WTC11 (cell line): ENCODE measurements around the gene ADORA1.

Source experiments
- CBFB ChIP-seq: sonication (generic); formaldehyde crosslinking; IDR thresholded peaks from 2 replicates; pipeline ENCODE4 v1.8.1; 2022; ENCODE audit warnings: mild to moderate bottlenecking, low read depth, missing genetic modification reagents
- ESRRA ChIP-seq: sonication (generic); formaldehyde crosslinking; IDR thresholded peaks from 2 replicates; pipeline ENCODE4 v1.8.1; 2022; ENCODE audit warnings: mild to moderate bottlenecking, missing genetic modification reagents, borderline replicate concordance
- NFE2L1 ChIP-seq: sonication (generic); formaldehyde crosslinking; IDR thresholded peaks from 2 replicates; pipeline ENCODE4 v1.8.1; 2023; ENCODE audit warnings: missing genetic modification reagents
- NR1H2 ChIP-seq: sonication (generic); formaldehyde crosslinking; IDR thresholded peaks from 2 replicates; pipeline ENCODE4 v1.9.0; 2021; ENCODE audit warnings: mild to moderate bottlenecking, moderate library complexity, missing genetic modification reagents
- SMAD3 ChIP-seq: sonication (generic); formaldehyde crosslinking; IDR thresholded peaks from 2 replicates; pipeline ENCODE4 v1.8.0; 2022; ENCODE audit warnings: missing genetic modification reagents, mild to moderate bottlenecking, borderline replicate concordance
- ZNF121 ChIP-seq: sonication (generic); formaldehyde crosslinking; IDR thresholded peaks from 2 replicates; pipeline ENCODE4 v1.8.0; 2023; ENCODE audit warnings: missing genetic modification reagents
- TF ChIP-seq, protein P1 (sequence below): sonication (generic); formaldehyde crosslinking; IDR thresholded peaks from 2 replicates; pipeline ENCODE4 v1.8.1; 2023; ENCODE audit warnings: mild to moderate bottlenecking, missing genetic modification reagents, moderate library complexity
- TF ChIP-seq, protein P2 (sequence below): fragments of 200-600 bp; IDR thresholded peaks from 2 replicates; pipeline ENCODE4 v1.8.0; 2022; ENCODE audit warnings: antibody characterized with exemption
- TF ChIP-seq, protein P3 (sequence below): sonication (generic); formaldehyde crosslinking; IDR thresholded peaks from 2 replicates; pipeline ENCODE4 v1.8.0; 2022; ENCODE audit warnings: mild to moderate bottlenecking, missing genetic modification reagents
- TF ChIP-seq, protein P4 (sequence below): sonication (generic); formaldehyde crosslinking; IDR thresholded peaks from 2 replicates; pipeline ENCODE4 v1.8.1; 2022; ENCODE audit warnings: mild to moderate bottlenecking, moderate library complexity, missing genetic modification reagents
- TF ChIP-seq, protein P5 (sequence below): sonication (generic); formaldehyde crosslinking; IDR thresholded peaks from 2 replicates; pipeline ENCODE4 v1.8.1; 2022; ENCODE audit warnings: missing genetic modification reagents, borderline replicate concordance
- TF ChIP-seq, protein P6 (sequence below): sonication (generic); formaldehyde crosslinking; IDR thresholded peaks from 2 replicates; pipeline ENCODE4 v1.8.0; 2022; ENCODE audit warnings: mild to moderate bottlenecking, missing genetic modification reagents
- TF ChIP-seq, protein P7 (sequence below): sonication (generic); formaldehyde crosslinking; IDR thresholded peaks from 2 replicates; pipeline ENCODE4 v1.8.1; 2023; ENCODE audit warnings: mild to moderate bottlenecking, missing genetic modification reagents, moderate library complexity
- TF ChIP-seq, protein P8 (sequence below): fragments of 250-450 bp; sonication (Bioruptor Pico); IDR thresholded peaks from 2 replicates; pipeline ENCODE4 v2.1.2; 2022; ENCODE audit warnings: mild to moderate bottlenecking, moderate library complexity

DNA sequence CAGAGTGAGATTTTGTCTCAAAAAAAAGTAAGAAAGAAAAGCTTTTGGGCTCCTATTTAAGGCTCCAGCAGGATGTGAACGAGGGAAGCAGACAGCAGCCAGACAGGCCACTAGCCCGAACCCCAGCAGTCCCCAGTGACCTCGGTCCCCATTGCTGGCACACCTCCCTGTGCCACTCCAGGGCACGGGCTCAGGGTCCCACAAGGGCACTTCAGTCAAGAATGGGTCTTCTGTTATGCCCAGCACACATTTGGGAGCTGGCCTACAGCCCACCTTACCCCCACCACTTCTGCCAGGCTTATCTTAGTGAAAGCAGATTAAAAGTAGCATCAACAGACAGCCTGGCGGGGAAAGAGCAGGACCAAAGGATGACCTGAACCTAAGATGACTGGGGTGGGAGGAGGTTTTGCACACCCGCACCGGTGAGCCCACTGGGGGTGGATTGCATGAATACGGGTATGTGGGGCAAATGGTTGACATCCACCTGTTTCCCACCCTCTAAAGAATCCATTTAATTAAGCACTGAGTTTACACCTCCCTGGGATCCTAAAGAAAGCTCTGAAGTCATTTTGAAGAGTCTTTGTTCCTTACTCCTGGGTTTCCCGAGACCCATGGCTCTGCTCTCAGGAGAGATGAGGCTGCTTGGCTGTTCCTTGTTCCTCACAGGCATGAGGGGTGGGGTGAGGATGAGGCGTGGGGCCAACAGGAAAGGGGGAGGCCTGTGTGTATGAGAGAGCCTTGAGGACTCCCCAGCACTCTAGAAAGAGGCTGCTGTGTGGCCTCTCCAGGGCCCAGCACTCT lies 54.3 kb downstream of the ADORA1 start:
- TF ChIP-seq, protein P1, sequence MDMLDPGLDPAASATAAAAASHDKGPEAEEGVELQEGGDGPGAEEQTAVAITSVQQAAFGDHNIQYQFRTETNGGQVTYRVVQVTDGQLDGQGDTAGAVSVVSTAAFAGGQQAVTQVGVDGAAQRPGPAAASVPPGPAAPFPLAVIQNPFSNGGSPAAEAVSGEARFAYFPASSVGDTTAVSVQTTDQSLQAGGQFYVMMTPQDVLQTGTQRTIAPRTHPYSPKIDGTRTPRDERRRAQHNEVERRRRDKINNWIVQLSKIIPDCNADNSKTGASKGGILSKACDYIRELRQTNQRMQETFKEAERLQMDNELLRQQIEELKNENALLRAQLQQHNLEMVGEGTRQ (CRISPR knock-in tag), result no peak
- TF ChIP-seq NR1H2 (CRISPR knock-in tag) (no peak), CBFB (CRISPR knock-in tag) (no peak), ZNF121 (no peak), NFE2L1 (CRISPR knock-in tag) (no peak), ESRRA (no peak), SMAD3 (no peak)
- TF ChIP-seq, protein P2, sequence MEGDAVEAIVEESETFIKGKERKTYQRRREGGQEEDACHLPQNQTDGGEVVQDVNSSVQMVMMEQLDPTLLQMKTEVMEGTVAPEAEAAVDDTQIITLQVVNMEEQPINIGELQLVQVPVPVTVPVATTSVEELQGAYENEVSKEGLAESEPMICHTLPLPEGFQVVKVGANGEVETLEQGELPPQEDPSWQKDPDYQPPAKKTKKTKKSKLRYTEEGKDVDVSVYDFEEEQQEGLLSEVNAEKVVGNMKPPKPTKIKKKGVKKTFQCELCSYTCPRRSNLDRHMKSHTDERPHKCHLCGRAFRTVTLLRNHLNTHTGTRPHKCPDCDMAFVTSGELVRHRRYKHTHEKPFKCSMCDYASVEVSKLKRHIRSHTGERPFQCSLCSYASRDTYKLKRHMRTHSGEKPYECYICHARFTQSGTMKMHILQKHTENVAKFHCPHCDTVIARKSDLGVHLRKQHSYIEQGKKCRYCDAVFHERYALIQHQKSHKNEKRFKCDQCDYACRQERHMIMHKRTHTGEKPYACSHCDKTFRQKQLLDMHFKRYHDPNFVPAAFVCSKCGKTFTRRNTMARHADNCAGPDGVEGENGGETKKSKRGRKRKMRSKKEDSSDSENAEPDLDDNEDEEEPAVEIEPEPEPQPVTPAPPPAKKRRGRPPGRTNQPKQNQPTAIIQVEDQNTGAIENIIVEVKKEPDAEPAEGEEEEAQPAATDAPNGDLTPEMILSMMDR, result no peak
- TF ChIP-seq, protein P3, sequence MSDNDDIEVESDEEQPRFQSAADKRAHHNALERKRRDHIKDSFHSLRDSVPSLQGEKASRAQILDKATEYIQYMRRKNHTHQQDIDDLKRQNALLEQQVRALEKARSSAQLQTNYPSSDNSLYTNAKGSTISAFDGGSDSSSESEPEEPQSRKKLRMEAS, result no peak
- TF ChIP-seq, protein P4, sequence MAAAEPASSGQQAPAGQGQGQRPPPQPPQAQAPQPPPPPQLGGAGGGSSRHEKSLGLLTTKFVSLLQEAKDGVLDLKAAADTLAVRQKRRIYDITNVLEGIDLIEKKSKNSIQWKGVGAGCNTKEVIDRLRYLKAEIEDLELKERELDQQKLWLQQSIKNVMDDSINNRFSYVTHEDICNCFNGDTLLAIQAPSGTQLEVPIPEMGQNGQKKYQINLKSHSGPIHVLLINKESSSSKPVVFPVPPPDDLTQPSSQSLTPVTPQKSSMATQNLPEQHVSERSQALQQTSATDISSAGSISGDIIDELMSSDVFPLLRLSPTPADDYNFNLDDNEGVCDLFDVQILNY (CRISPR knock-in tag), result no peak
- TF ChIP-seq, protein P5, sequence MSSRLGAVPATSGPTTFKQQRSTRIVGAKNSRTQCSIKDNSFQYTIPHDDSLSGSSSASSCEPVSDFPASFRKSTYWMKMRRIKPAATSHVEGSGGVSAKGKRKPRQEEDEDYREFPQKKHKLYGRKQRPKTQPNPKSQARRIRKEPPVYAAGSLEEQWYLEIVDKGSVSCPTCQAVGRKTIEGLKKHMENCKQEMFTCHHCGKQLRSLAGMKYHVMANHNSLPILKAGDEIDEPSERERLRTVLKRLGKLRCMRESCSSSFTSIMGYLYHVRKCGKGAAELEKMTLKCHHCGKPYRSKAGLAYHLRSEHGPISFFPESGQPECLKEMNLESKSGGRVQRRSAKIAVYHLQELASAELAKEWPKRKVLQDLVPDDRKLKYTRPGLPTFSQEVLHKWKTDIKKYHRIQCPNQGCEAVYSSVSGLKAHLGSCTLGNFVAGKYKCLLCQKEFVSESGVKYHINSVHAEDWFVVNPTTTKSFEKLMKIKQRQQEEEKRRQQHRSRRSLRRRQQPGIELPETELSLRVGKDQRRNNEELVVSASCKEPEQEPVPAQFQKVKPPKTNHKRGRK (CRISPR knock-in tag), result no peak
- TF ChIP-seq, protein P6, sequence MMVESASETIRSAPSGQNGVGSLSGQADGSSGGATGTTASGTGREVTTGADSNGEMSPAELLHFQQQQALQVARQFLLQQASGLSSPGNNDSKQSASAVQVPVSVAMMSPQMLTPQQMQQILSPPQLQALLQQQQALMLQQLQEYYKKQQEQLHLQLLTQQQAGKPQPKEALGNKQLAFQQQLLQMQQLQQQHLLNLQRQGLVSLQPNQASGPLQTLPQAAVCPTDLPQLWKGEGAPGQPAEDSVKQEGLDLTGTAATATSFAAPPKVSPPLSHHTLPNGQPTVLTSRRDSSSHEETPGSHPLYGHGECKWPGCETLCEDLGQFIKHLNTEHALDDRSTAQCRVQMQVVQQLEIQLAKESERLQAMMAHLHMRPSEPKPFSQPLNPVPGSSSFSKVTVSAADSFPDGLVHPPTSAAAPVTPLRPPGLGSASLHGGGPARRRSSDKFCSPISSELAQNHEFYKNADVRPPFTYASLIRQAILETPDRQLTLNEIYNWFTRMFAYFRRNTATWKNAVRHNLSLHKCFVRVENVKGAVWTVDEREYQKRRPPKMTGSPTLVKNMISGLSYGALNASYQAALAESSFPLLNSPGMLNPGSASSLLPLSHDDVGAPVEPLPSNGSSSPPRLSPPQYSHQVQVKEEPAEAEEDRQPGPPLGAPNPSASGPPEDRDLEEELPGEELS (CRISPR knock-in tag), result no peak
- TF ChIP-seq, protein P7, sequence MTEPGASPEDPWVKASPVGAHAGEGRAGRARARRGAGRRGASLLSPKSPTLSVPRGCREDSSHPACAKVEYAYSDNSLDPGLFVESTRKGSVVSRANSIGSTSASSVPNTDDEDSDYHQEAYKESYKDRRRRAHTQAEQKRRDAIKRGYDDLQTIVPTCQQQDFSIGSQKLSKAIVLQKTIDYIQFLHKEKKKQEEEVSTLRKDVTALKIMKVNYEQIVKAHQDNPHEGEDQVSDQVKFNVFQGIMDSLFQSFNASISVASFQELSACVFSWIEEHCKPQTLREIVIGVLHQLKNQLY (CRISPR knock-in tag), result no peak
- TF ChIP-seq, protein P8, sequence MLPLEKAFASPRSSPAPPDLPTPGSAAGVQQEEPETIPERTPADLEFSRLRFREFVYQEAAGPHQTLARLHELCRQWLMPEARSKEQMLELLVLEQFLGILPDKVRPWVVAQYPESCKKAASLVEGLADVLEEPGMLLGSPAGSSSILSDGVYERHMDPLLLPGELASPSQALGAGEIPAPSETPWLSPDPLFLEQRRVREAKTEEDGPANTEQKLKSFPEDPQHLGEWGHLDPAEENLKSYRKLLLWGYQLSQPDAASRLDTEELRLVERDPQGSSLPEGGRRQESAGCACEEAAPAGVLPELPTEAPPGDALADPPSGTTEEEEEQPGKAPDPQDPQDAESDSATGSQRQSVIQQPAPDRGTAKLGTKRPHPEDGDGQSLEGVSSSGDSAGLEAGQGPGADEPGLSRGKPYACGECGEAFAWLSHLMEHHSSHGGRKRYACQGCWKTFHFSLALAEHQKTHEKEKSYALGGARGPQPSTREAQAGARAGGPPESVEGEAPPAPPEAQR (CRISPR knock-in tag), result no peak
